ENCODE measurements around the gene IL1B.
A peak's percentile ranks its signal among the peaks of the same experiment; 100 is the strongest.
"Not testable (repeated sequence)": the region's sequence is repeated elsewhere in the genome, so short reads cannot be mapped to it uniquely, and the experiment has no call there.

The IL1B gene

DNA sequence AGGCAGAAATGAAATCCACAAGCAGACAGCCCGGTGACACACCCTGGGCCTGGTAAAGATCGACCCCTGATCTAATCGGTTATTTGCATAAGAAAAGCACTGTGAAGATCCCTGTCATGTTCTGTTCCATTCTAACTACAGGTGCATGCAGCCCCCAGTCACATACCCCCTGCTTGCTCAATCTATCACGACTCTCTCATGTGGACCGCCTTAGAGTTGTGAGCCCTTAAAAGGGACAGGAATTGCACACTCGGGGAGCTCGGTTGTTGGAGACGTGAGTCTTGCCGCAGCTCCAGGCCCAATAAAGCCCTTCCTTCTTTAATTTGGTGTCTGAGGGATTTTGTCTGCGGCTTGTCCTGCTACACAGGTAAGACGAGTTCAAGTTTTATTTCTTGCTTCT is 13.4 kb upstream of the IL1B start:
- DNase-seq = no peak

DNA sequence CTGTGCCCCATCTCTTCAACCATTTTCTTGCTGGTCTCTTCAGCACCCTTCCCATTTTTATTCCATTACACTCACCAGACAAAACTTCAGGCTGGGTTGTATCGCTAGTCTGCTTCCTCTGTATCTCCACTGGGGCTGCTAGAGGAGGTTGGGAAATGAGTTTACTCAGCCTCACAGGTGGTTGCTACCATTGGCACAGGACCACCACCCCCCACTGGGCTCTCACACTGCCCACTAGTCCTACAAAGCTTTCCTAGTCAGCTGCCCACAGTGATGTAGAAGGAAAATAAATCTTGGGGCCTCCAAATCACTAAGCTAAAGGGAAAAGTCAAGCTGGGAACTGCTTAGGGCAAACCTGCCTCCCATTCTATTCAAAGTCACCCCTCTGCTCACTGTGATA is 12.3 kb upstream of the IL1B start:
- DNase-seq = no peak

DNA sequence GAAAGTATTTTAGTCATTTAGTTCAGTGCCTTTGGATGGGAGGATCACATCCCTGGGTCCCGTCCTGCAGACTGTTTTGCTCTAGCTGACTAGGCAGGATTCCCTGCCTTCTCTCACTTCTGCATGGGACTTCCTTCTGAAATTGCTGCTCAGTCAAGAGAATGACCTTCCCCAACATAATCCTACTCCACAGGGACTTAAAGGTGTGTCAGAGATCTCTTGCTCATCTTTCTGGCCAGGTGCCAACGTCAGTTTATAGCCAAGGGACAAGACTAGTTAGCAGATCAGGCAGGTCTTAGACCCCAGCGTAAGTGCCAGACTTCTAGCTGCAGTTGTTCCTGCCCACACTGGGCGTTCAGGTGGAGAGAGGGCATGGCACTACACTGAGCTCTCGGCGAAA is 9.5 kb upstream of the IL1B start:
- DNase-seq = no peak

DNA sequence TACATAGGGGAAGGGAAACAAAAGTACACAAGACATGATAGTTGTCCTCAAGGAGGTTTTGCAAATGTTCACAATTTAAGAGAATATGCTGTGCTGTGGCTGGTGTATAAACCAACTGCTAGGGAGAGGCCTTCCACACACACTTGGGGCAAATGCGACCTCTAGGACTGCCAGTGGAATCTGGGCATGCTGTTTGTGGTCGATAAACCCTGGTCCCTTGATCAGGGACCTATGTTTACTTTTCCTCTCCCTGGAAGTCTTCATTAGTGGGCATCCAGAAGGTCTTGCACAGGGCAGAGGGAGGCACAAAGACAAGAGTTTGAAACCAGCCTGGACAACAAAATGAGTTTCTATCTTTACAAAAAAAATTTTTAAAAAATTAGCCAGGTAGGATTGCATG is 7.3 kb upstream of the IL1B start:
- DNase-seq = no peak

DNA sequence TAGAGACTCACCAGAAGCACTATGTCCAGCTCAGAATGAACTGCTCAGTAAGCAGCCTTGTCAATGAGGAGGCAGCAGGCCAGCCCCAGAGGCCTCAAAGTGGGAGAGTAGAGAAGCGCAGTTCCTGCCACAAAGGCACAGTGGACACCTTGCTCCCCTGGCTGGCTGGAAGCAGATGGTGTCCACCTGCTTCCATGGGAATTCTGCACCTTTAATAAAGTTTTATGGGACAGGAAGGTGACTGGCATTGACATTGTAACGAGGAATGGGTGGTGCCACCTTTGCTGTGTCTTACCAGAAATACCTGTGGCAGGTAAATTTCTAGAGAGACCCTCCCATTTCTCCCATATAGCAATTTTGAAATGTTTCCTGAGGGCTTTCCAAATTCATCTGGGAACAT is 6.7 kb upstream of the IL1B start:
- no peak for DNase-seq

DNA sequence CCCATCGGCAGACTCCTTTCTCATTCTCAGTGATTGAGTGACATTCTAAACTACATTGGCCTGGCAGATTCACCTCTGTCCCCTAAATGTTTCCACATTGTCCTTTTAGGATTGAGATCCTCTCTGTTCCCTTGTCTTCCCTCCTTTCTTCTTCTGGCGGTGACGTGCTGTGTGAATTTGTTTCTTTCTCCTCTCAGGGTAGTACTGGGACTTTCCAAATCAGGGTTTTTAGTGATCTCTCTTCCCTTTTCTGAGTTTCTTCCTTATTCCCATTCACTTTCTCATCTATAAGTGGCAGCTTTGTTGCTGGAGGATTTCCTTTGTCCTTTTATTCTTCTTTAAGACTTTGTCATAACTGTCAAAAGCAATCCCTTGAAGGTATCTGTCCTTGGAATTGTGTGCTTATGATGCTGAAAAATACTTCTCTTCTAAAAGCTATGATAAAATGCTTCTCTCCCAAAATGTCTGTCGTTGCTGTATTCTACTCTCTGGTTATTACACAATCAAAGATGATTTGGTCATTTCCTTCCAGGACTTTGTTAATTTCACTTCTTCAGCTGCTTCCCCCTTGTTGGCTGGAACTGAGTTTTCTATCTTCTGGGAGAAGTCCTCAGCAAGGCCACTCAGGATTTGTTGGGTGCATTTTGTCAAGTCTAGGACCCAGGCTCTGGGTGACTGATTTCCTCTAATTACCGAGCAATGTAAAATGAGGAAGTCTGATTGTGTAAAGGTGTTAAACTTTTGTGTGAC is 4.9 kb upstream of the IL1B start:
- no peak for DNase-seq

DNA sequence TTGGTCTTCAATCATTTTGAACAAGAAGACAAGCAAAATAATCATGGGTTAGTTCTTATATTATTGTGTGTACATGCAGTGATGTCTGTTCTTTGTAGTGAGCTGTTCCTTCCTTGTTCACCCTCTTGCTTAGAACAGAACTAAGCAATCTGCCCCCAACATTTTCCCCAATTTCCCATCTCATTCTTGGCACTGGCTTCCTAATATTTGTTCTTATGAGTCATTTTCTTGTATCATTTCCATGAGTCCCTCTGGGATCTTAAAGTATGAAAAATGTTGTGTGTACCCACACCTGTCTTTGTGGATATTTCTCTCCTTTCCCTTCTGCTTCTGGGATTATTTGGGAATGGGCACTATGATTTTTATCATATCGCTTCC is 3.5 kb upstream of the IL1B start:
- DNase-seq = peak; percentile 39

DNA sequence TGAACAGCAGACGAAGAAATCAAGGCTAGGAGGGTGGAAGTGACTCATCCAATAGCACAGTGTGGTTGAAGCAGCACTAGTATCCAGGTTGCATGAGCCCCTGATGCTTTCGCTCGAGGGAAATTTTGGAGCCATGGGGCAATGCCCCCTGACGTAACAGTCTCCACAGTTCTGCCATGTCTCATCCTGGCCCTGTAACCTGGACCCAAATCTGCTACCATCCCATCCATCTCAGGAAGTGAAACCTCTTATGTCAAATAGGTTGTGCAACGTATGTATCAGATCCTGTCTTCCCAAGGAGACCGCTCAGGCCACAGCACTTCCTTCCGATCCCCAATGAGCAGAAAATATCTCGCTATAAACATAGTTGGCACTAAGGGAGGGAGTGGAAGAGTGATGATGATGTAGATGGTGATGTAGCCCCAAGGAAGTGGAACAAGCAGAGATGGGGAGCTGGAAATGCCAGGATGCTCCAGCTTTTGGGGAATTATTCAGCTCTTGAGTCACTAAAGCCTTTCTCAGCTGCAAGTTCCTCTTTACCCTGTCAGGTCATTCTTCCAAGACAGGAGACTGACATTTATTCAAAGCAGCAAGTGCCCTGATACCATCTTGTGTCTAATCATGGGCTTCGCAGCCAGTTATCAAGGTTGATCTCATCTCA is 3.0 kb upstream of the IL1B start:
- DNase-seq = no peak

DNA sequence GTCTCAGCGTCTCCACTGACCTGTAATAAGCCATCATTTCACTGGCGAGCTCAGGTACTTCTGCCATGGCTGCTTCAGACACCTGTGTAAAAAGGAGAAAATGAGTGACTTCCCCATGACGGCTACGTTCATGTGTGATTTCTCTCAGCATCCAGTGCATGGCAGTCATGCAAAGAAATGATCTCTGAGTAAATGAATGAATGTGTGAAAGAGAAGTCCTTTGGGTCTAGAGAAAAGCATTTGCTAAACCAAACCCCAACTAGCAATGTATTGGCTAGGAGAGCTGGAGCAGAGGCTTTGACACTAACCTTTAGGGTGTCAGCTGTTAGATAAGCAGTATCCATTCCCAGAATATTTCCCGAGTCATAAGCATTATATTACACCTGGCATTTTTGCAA is 417 bp downstream of the IL1B start:
- DNase-seq = no peak

DNA sequence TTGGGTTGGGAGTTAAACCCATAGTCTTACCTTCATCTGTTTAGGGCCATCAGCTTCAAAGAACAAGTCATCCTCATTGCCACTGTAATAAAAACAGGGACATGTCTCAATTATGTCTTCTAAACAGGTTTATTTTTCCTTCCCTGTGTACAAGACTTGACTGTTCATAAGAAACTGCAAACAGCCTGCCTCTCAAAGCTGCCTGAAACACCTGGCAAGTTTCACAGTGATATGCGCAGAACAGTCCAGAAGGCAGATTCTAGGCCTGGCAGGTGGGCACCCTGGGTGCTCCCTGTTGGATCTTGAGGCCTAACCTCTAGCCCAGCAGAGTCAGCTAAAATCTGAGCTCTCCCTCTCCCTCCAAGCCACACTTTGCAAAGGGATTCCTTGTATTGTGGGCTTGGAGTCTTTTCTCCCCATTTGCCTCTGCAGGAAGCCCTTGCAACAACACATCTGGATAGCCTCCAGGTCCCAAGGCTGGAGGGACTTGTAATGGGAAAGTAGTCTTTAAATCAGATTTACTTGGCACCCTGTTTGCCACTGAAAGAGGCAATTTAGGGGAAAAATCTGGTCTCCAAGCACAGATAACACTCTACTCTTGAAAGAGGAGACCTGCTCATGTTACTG is 930 bp downstream of the IL1B start:
- no peak for DNase-seq

DNA sequence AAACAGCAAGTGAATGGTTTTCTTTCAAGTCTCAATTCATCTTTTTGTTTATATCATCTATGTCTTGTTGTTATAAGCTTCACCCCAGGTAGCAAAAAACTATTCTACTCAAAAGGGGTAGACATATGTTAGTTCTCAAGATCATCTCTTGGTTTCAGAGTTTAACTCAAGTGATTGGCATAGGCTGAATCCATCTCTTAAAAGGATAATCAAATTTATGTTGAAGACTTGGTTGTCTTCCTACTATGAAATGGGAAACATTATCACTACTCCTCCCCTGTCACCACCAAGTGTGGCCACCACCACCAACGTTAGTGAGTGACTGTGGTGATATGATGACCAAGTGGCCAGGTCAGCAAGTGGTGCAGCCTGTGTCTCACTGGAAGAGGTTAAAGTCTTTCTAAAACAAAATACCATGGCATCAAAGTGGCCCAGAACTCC is 1.5 kb downstream of the IL1B start:
- no peak for DNase-seq

DNA sequence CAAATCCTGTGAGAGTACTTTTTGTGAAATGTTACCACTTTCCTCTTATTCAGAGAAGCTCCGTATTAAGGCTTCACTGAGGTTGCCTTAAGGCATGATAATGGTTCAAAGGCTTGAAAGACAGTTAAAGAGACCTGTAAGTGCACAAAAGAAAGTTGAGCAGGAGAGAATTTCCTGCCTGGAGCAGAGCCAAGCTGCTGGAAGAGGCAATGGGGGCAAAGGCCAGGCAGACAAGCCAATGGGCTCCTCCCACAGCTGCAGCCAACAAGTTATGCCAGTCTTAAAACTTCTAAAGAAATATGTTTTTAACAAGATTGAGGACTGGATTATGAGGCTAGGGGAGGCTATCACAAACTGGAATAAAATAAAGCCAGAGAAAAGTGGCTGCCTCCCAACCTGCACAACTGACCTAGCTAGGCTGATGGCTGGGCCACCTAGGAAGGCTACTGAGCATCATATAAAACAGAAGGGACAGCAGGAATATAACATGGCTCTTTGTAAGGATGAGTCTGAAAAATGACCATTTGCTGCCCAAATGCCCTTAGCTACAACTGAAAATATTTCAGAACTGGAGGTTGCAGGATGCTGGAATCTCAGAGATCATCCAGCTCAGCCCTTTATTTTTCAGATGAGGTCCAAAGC is 2.1 kb downstream of the IL1B start:
- no peak for DNase-seq

DNA sequence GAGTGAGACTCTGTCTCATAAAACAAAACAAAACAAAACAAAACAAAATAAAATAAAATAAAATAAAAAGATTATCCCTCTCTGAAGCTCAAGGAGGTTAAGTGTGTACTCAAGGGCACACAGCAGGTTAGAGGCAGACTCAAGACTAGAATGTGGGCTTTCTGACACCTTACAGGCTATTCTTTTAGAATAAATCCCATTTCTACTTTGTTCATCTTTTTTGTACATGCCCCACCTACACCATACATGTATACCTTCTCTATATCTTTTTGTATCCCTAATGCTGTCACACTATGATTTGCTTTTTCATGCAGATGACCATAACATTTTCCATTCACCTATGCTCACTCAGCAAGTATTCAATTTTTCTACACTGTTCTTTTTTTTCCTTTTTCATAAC is 2.6 kb downstream of the IL1B start:
- DNase-seq = no peak

DNA sequence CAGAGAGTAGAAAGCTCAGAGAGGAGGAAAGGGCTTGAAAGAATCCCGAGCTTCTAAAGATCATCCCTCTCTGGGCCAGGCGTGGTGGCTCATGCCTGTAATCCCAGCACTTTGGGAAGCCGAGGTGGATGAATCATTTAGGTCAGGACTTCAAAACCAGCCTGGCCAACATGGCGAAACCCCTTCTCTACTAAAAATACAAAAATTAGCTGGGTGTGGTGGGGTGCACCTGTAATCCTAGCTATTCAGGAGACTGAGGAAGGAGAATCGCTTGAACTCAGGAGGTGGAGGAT is 3.0 kb downstream of the IL1B start:
- not testable (repeated sequence) for DNase-seq

DNA sequence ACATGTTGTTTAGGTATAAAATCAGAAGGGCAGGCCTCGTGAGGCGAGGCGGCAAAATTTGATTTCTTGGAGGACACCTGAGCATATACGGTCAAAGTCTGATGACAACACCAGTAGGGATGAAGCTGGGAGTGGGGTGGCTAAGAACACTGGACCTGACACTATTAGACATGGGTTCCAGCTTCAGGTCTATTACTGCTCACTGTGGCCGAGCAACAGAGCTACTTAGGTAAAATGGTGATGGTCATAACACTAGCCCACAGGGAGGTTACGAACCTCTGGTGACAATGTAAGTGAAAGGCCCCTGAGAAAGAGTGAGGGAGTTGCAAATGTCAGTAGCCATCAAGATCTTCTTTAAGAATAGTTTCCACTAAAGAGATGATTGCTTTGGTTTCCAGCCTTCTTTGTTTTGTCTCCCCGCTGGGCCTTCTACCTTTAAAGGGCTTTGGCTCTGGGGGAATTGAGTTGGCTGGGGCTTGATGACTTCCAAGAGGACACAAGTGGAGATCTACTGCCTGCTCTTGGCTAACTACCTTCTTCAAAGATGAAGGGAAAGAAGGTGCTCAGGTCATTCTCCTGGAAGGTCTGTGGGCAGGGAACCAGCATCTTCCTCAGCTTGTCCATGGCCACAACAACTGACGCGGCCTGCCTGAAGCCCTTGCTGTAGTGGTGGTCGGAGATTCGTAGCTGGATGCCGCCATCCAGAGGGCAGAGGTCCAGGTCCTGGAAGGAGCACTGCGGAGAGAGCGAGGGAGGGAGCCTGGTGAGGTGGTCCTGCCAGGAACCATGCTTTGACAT is 3.5 kb downstream of the IL1B start:
- no peak for DNase-seq

DNA sequence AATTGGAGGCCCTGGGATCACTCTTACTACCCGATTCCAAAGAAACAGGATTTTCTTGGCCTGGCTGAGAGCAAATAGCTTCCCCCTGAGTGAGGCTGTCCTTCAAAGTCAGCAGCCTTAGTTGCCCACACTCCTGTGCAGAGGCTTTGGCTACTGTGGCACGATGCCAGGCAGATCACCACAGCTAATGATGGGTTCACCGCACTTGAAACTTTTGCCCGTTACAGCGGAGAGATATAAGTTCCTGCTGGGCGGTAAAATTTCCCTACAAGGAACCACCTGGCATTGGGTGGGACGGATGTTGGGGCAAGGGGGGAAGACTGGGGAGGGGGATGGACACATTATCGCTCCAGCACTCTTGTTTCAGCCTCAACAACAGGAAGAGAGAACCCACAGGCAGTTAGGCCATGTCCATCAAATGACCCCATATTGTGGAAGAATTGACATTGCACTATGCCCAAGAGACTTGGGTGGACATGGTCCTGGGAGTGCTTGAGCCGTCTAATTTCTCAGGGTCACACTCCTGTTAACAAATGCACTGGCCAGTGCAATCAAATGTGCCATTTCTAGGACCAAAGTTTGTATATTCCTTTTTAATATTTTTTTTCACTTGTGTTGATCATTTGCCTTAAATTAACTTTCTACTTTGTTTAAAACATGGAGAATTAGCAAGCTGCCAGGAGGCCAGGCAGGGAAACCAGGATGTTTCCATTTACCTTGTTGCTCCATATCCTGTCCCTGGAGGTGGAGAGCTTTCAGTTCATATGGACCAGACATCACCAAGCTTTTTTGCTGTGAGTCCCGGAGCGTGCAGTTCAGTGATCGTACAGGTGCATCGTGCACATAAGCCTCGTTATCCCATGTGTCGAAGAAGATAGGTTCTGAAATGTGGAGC is 4.4 kb downstream of the IL1B start:
- DNase-seq = no peak

DNA sequence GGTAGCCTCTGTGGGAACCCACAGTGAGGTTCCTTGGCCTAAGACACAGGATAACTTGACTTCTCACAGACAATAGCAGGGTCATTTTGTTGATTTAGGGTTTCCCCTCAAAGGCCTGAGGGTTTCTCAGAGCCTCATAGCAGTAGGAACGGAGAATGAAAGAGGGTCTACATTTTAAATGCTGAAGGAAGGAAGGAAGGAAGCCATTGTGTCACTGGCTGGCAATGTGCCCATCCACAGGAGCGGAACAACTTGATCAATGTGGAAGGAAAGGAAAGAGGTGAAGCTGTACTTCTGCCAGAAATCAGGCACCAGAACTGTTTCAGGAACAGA is 5.1 kb downstream of the IL1B start:
- no peak for DNase-seq

DNA sequence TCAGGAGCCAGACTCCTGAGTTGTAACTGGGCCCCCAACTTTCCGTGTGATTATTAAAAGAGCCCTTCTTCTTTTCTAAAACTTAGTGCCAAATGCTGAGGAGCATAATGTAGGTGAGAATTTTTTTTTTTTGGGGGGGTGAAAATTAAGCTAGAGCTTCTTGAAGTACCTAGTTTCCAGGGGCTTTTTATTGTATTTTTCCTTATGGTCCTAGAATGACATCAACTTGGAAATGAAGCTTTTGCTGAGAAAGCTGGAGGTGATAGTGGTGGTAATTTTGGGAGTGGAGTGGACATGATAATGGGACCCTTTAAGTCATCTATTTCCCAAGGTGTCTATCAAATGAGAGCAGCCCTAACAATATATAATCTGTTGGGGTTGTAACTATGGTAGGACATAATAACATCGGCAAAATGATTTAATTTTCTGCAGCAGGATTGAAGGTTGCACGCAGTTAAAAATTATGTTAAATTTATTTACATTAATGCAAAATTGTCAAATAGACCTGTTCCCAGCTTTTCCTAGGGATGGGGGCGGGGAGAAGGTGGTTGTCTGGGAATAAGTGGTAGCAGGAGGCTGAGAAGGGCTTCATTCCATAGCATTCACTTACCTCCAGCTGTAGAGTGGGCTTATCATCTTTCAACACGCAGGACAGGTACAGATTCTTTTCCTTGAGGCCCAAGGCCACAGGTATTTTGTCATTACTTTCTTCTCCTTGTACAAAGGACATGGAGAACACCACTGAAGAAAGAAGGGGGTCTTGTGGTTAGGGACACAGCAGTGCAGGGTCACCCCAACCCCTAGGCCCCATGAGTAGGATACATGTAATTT is 5.7 kb downstream of the IL1B start:
- no peak for DNase-seq

DNA sequence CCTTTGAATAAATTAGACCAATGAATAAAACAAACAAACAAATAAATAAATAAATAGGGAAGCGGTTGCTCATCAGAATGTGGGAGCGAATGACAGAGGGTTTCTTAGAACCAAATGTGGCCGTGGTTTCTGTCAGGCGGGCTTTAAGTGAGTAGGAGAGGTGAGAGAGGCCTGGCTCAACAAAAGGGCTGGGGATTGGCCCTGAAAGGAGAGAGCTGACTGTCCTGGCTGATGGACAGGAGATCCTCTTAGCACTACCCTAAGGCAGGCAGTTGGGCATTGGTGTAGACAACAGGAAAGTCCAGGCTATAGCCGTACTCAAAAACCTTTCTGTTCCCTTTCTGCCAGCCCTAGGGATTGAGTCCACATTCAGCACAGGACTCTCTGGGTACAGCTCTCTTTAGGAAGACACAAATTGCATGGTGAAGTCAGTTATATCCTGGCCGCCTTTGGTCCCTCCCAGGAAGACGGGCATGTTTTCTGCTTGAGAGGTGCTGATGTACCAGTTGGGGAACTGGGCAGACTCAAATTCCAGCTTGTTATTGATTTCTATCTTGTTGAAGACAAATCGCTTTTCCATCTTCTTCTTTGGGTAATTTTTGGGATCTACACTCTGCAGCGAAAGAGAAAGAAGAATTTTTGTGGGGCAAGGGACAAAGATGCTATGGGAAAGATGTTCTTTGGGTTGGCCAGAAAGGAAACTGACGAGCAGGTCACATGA is 6.5 kb downstream of the IL1B start:
- no peak for DNase-seq

Data from fibroblast of skin of scalp (primary cell).